Heart right ventricle (tissue), 16 donors: ENCODE measurements around the gene CABLES2. TPM values are rescaled to one million over a fixed set of nuclear protein-coding genes. Genes with fewer than 3 reads are reported as not detected.

Experiments used
- ATAC-seq, 8 donors: fragments of 200-7000 bp; cut with Tn5 transposase; one replicate each; pipeline ENCODE4 v1.9.1; 2020; ENCODE audit warnings: mild to moderate bottlenecking in 8 of 8, moderate library complexity in 8 of 8, moderate number of reproducible peaks in 1 of 8
- DNase-seq, 2 donors: peaks; one replicate each; pipeline ENCODE4 v3.0.0-alpha.2; 2020
- H3K27ac ChIP-seq, 10 donors: fragments of 200-600 bp; sonication (generic) in 2 of 10; one replicate each; pipeline versions ENCODE4 v1.5.0 to v1.8.0; 2020 to 2022; ENCODE audit warnings: mild to moderate bottlenecking in 3 of 10
- H3K27me3 ChIP-seq, 7 donors: fragments of 200-600 bp; one replicate each; pipeline ENCODE4 v1.8.0; 2021 to 2022; ENCODE audit warnings: mild to moderate bottlenecking in 2 of 7
- H3K36me3 ChIP-seq, 9 donors: fragments of 200-600 bp; sonication (generic) in 1 of 9; one replicate each; pipeline versions ENCODE4 v1.5.0 to v1.8.0; 2020 to 2022; ENCODE audit warnings: mild to moderate bottlenecking in 2 of 9
- H3K4me1 ChIP-seq, 9 donors: fragments of 200-600 bp; sonication (generic) in 1 of 9; one replicate each; pipeline versions ENCODE4 v1.5.0 to v1.8.0; 2020 to 2022; ENCODE audit warnings: mild to moderate bottlenecking in 4 of 9
- H3K4me3 ChIP-seq, 10 donors: fragments of 200-600 bp; sonication (generic) in 2 of 10; one replicate each; pipeline versions ENCODE4 v1.5.0 to v1.8.0; 2020 to 2022; ENCODE audit warnings: mild to moderate bottlenecking in 7 of 10, moderate library complexity in 2 of 10
- H3K9me3 ChIP-seq, 11 donors: fragments of 200-600 bp in 10 of 11; sonication (generic) in 2 of 11; one replicate each; pipeline versions ENCODE4 v1.5.0 to v1.8.0; 2013 to 2022; ENCODE audit warnings: mild to moderate bottlenecking in 2 of 11, control low read depth in 1 of 11, moderate library complexity in 1 of 11
- CTCF ChIP-seq, 9 donors: fragments of 200-600 bp; sonication (generic) in 2 of 9; IDR thresholded peaks; one replicate each; pipeline versions ENCODE4 v1.5.0 to v1.8.0; 2021 to 2022; ENCODE audit warnings: antibody characterized with exemption in 9 of 9, mild to moderate bottlenecking in 5 of 9, moderate library complexity in 1 of 9
- WGBS, 2 donors: extraction: QIAGEN DNeasy Blood & Tissue Kit; methylation state at CpG; one replicate each; pipeline ENCODE4 v1.1.7; 2013; ENCODE audit warnings: inconsistent platforms in 1 of 2; 5-methylcytosine and 5-hydroxymethylcytosine counted together
- intact Hi-C, 10 donors: fragments of 100-400 bp; cut with DNase I; formaldehyde crosslinking; loops; one replicate each; pipeline versions ENCODE4 v1.11.1 to v1.14.2; 2022
- polyA plus RNA-seq, 2 donors: library from polyadenylated mRNA; stranded (reverse); fragments of 200-250 nt; gene quantifications; one replicate each; pipeline ENCODE4 v1.2.3, GENCODE V29; 2013
- total RNA-seq, 10 donors: library from RNA; stranded (reverse); fragmentation: NEBNext Ultra II Directional in 3 of 10; extraction: Animal tissue kit (Norgen Biotek cat#: 25700) in 3 of 10; gene quantifications; one replicate each; pipeline versions ENCODE4 v1.2.1 to v1.2.4, GENCODE V29; 2021 to 2023
- donor health status: Arrhythmogenic right ventricular cardiomyopathy.
- donor health status: ischemic (EF 13 %, LVEDD 7.1; RV severe dilation, severe dysfunction).
- donor health status: healthy with polysubstance abuse.
- donor health status: DM: no; HTN: yes; CAD: no.
- donor health status: DM: no; HTN: no; CAD: no.
- donor health status: ischemic (EF 25% LVEDD 6.9; RV normal size, moderate dysfunction).
- donor health status: ischemic (EF 25% LVEDD 5.7; RV mildly dilated, moderate dysfunction).
- donor health status: healthy.
- donor health status: DM: yes; HTN: yes; CAD: no.
- donor health status: Ischemic cardiomyopathy.
- donor health status: ischemic (EF 35%, LVEDD 5.7; RV mildly dilated, moderate dysfunction).
- donor health status: nonischemic (EF 11% LVEDD 7.7; RV severe dilation, severe dysfunction).
- donor health status: DM: yes; HTN: yes; CAD: no.
- donor health status: PGD.
- donor health status: ischemic (EF 29% LVEDD 5.4; RV normal size, mild dysfunction).
- donor health status: nonischemic (EF 23%, LVEDD 6.1; RV moderate dilation, normal function).

The CABLES2 gene
- total and polyA plus RNA-seq, 12 donors, result 2.9 to 11.9 (median 7.8) TPM

GRCh38 chr20:62398120-62398821 is 8.8 kb downstream of the CABLES2 start:
- no peak overlapping the region for H3K27ac ChIP-seq
- peaks cover 0 to 10% (median 0%) of the 10 kb centered on the region in 9 donors for H3K4me1 ChIP-seq
- intact Hi-C loops, result no loop called here
- no peaks in the 10 kb centered on the region for H3K27me3 ChIP-seq
- peaks cover 0 to 44% (median 0%) of the 10 kb centered on the region in 9 donors for H3K36me3 ChIP-seq
- TF ChIP-seq CTCF (IDR thresholded peaks at IDR 0.05), result no peak
- DNase-seq, result no peak
- 97 to 98% methylated on average over 11 to 19 of the region's 19 CpGs for WGBS, 2 donors
- no peak for ATAC-seq
- no peak overlapping the region for H3K4me3 ChIP-seq
- H3K9me3 ChIP-seq, result no peaks in the 10 kb centered on the region

GRCh38 chr20:62396367-62397239 is 10.5 kb downstream of the CABLES2 start:
- no peak for DNase-seq
- no peaks in the 10 kb centered on the region for H3K27me3 ChIP-seq
- peaks cover 0 to 49% (median 0%) of the 10 kb centered on the region in 9 donors for H3K36me3 ChIP-seq
- no peaks in the 10 kb centered on the region for H3K9me3 ChIP-seq
- ATAC-seq, result peak in 4 of 8 donors; percentile 23 to 54 (median 50)
- peaks cover 0 to 10% (median 0%) of the 10 kb centered on the region in 9 donors for H3K4me1 ChIP-seq
- intact Hi-C loops, result no loop called here
- 75 to 86% methylated on average over 35 of the region's 35 CpGs for WGBS, 2 donors
- H3K27ac ChIP-seq, result peak overlapping the region in 3 of 10 donors; percentile 5 to 53 (median 15)
- TF ChIP-seq CTCF (IDR thresholded peaks at IDR 0.05), result no peak
- no peak overlapping the region for H3K4me3 ChIP-seq

GRCh38 chr20:62395311-62396242 is 11.5 kb downstream of the CABLES2 start:
- Histone ChIP-seq H3K27me3 (no peaks in the 10 kb centered on the region), H3K27ac (peak overlapping the region in 1 of 10 donors; percentile 15), H3K4me1 (peaks cover 0 to 10% (median 0%) of the 10 kb centered on the region in 9 donors), H3K9me3 (no peaks in the 10 kb centered on the region), H3K4me3 (no peak overlapping the region), H3K36me3 (peaks cover 0 to 55% (median 0%) of the 10 kb centered on the region in 9 donors)
- intact Hi-C loops, result no loop called here
- ATAC-seq (no peak), DNase-seq (no peak)
- no peak for TF ChIP-seq CTCF (IDR thresholded peaks at IDR 0.05)
- WGBS, 2 donors, result 88 to 89% methylated on average over 27 of the region's 27 CpGs
